Brain microvascular endothelial cell (primary cell): ENCODE measurements around the gene GPHN.
A peak's percentile ranks its signal among the peaks of the same experiment; 100 is the strongest.

Experiments used
- DNase-seq: peaks from one replicate; pipeline ENCODE4 v3.0.0-alpha.2; 2020
- H3K27ac ChIP-seq: fragments of 250-450 bp; sonication (Bioruptor Pico); 2 replicates; pipeline ENCODE4 v1.5.1; 2020; ENCODE audit warnings: mild to moderate bottlenecking, moderate library complexity
- H3K27me3 ChIP-seq: fragments of 250-450 bp; sonication (Bioruptor Pico); replicated peaks from 2 replicates; pipeline ENCODE4 v1.5.1; 2020; ENCODE audit warnings: mild to moderate bottlenecking
- H3K36me3 ChIP-seq: fragments of 250-450 bp; sonication (Bioruptor Pico); replicated peaks from 2 replicates; pipeline ENCODE4 v1.5.1; 2020; ENCODE audit warnings: mild to moderate bottlenecking
- H3K4me3 ChIP-seq: 2 replicates; pipeline ENCODE4 v1.5.1; 2011; ENCODE audit warnings: low read depth, mild to moderate bottlenecking, control low read depth, low read length, moderate library complexity
- in situ Hi-C: cut with HindIII; loops from 2 replicates; pipeline ENCODE4 v1.10.0; 2017; ENCODE audit warnings: low sequenced_read_pairs, low pct_ligation_motif_present
- TF ChIP-seq, protein P1 (sequence below): IDR thresholded peaks from 2 replicates; pipeline ENCODE4 v1.5.1; 2011; ENCODE audit warnings: low read depth, mild to moderate bottlenecking, moderate library complexity, low read length, control low read depth, inconsistent platforms; ENCODE audit errors: missing control alignments

GPHN gene

GRCh38 chr14:66507181-66507721, 696 bp upstream of the GPHN start:
- Histone ChIP-seq H3K27ac (peak overlapping the region; percentile 40), H3K4me3 (peak overlapping the region; percentile 88)
- in situ Hi-C loops: no loop called here

GRCh38 chr14:66508547-66508845, 549 bp downstream of the GPHN start:
- Histone ChIP-seq H3K27me3 (no peaks in the 10 kb centered on the region), H3K27ac (peak overlapping the region; percentile 45), H3K36me3 (no peaks in the 10 kb centered on the region), H3K4me3 (peak overlapping the region; percentile 88)
- DNase-seq: no peak
- TF ChIP-seq, protein P1, sequence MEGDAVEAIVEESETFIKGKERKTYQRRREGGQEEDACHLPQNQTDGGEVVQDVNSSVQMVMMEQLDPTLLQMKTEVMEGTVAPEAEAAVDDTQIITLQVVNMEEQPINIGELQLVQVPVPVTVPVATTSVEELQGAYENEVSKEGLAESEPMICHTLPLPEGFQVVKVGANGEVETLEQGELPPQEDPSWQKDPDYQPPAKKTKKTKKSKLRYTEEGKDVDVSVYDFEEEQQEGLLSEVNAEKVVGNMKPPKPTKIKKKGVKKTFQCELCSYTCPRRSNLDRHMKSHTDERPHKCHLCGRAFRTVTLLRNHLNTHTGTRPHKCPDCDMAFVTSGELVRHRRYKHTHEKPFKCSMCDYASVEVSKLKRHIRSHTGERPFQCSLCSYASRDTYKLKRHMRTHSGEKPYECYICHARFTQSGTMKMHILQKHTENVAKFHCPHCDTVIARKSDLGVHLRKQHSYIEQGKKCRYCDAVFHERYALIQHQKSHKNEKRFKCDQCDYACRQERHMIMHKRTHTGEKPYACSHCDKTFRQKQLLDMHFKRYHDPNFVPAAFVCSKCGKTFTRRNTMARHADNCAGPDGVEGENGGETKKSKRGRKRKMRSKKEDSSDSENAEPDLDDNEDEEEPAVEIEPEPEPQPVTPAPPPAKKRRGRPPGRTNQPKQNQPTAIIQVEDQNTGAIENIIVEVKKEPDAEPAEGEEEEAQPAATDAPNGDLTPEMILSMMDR: no peak
- in situ Hi-C loops: no loop called here

More at GRCh38 chr14:66507181-66507721, 696 bp upstream of the GPHN start:
- peak; percentile 0 for DNase-seq
- H3K27me3 ChIP-seq: no peaks in the 10 kb centered on the region
- H3K36me3 ChIP-seq: no peaks in the 10 kb centered on the region
- TF ChIP-seq, protein P1: no peak

GRCh38 chr14:66508846-66509621, 1.1 kb downstream of the GPHN start:
- DNase-seq: peak; percentile 25
- Histone ChIP-seq H3K27me3 (no peaks in the 10 kb centered on the region), H3K4me3 (peak overlapping the region; percentile 88), H3K36me3 (no peaks in the 10 kb centered on the region), H3K27ac (no peak overlapping the region)
- in situ Hi-C loops: no loop called here
- TF ChIP-seq, protein P1: no peak

- Histone ChIP-seq H3K36me3 (no peaks in the 10 kb centered on the region), H3K27me3 (no peaks in the 10 kb centered on the region), H3K4me3 (peak overlapping the region; percentile 88), H3K27ac (no peak overlapping the region)
- in situ Hi-C loops: no loop called here
- TF ChIP-seq, protein P1: no peak
- no peak for DNase-seq
Observed at GRCh38 chr14:66509874-66510273, 1.9 kb downstream of the GPHN start.

GRCh38 chr14:66511849-66512248, 3.9 kb downstream of the GPHN start:
- in situ Hi-C loops: no loop called here
- TF ChIP-seq, protein P1: no peak
- Histone ChIP-seq H3K27me3 (no peaks in the 10 kb centered on the region), H3K4me3 (no peak overlapping the region), H3K36me3 (no peaks in the 10 kb centered on the region), H3K27ac (no peak overlapping the region)
- DNase-seq: no peak
